GM12865 (cell line): Measurements from ENCODE around the gene CHST15.

Experiments
- DNase-seq: peaks from one replicate; pipeline ENCODE4 v3.0.0; 2010; ENCODE audit warnings: low read depth
- H3K4me3 ChIP-seq: 2 replicates; pipeline ENCODE4 v1.5.1; 2011; ENCODE audit warnings: mild to moderate bottlenecking, low read depth, low read length, control low read depth
- TF ChIP-seq, protein P1 (sequence below): IDR thresholded peaks from 2 replicates; pipeline ENCODE4 v1.5.1; 2011; ENCODE audit warnings: low read length, control low read depth, low read depth, inconsistent platforms; ENCODE audit not compliant: insufficient read depth; ENCODE audit errors: missing control alignments

CHST15 gene

DNA sequence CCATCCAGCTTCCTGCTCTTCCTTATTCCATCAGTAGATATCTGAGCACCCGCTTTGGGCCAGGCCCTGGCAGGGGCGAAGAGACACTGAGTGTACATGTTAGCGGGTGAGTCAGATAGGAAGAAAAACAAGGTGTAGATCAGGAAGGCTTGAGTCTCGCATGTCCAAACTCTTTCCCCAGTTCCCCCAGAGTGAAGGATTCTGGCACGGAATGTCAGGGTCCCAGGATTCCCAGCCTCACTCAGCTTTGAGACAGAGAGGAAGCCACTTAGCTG is 24.1 kb upstream of the CHST15 start:
- DNase-seq, result no peak
- TF ChIP-seq, protein P1, sequence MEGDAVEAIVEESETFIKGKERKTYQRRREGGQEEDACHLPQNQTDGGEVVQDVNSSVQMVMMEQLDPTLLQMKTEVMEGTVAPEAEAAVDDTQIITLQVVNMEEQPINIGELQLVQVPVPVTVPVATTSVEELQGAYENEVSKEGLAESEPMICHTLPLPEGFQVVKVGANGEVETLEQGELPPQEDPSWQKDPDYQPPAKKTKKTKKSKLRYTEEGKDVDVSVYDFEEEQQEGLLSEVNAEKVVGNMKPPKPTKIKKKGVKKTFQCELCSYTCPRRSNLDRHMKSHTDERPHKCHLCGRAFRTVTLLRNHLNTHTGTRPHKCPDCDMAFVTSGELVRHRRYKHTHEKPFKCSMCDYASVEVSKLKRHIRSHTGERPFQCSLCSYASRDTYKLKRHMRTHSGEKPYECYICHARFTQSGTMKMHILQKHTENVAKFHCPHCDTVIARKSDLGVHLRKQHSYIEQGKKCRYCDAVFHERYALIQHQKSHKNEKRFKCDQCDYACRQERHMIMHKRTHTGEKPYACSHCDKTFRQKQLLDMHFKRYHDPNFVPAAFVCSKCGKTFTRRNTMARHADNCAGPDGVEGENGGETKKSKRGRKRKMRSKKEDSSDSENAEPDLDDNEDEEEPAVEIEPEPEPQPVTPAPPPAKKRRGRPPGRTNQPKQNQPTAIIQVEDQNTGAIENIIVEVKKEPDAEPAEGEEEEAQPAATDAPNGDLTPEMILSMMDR, result no peak
- H3K4me3 ChIP-seq, result no peak overlapping the region

DNA sequence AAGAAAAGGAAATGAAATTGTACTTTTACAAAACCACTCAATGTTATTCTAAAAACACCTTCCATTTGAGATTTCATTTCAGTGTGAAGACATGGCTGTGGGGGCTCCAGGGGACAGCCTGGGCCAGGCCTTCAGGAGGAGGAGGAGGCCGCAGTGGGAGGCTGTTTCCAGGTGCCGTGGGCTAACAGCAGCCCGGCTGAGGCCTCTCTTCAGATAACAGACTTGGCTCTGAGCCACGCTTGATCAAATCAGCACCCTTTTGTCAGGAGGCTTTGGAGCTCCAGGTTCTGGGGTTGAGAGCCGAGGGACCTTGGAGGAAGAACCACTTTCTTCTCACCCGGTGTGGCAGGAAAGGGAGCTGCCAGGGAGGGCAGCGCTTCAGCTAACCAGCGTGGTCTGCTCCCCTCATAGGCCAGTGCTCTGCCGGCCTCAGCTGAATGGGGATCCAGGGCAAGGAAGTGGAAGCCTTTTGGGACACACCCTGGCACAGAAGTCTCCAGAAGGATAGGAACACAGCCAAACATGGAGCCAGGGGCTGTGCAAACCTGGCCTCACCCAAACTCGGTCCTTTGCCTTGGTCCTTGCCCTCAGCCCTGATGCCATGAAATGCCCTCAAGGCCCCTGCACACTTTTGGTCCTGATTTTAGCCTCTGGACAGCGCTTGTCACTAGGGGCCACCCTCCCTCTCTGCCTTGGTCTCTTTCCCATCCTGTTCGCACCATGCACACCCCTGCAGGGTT is 23.5 kb upstream of the CHST15 start:
- H3K4me3 ChIP-seq, result no peak overlapping the region
- TF ChIP-seq, protein P1, result no peak
- DNase-seq, result no peak

DNA sequence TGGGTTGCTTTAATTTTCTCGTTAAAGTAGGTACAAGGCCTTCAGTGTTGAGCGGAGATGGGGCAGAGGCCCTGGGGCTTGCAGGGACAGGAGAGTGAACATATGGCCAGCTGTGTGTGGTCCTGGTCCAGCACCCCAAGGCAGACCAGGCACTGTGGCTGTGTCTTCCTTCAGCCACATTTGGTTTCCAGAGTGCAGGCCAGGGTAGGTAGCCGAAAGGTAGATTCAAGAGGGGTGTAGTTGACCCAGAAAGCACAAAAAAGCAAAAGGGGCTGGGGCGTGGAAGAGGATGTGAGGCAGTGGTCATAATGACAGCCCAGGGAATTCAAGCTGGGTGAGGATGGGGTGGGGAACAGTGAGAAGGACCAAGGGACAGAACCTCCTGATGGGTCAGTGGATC is 21.3 kb upstream of the CHST15 start:
- no peak for DNase-seq
- TF ChIP-seq, protein P1, result no peak

DNA sequence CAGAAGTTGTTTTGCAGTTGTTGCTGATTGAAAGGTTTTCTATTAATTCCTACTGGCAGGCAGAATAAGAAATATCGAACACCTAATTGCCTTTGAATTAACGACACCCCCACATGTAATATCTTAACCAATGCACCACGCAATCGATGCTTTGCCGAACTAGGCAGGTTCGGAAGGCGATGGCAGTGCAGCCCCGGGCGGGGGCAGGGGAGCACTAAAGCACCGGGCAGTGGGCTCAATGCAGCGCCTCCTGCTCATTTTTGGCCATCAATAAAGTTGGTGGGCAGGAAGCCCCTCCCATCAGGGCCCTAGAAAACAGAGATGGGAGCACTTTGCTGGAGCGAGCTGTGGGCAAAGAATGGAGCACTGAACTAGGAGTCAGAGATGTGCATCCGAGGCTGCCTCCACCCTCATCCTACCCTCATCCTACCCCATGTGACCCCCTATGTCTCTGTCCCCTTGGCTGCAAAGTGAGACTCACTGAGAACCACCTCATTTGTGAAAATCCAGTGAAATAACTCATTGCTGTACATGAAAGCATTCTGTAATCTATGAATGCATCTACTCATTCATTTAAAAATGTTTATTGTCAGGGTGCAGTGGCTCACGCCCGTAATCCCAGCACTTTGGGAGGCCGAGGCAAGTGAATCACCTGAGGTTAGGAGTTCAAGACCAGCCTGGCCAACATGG is 19.6 kb upstream of the CHST15 start:
- no peak for DNase-seq
- TF ChIP-seq, protein P1, result no peak
- H3K4me3 ChIP-seq, result no peak overlapping the region

More for the DNA sequence above, 21.3 kb upstream of the CHST15 start:
- H3K4me3 ChIP-seq, result no peak overlapping the region

DNA sequence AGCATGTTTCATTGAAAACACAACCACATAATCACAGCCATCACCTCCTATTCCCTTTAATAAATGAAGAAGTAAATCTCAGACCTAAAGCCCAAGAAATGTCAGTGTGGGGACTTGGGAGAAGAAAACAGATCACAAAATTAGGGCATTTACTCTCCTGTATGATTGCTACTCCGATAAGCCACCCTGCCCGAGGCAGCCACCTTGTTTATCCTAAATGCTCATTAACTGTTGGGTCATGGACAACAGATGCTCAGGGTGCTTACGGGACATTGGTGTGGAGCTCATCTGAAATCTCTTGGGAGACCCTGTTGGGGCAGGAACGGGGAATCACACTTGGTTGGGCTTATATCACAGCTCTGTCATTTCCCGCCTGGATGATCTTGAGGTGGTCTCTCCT is 17.5 kb upstream of the CHST15 start:
- no peak for DNase-seq
- TF ChIP-seq, protein P1, result no peak
- no peak overlapping the region for H3K4me3 ChIP-seq

DNA sequence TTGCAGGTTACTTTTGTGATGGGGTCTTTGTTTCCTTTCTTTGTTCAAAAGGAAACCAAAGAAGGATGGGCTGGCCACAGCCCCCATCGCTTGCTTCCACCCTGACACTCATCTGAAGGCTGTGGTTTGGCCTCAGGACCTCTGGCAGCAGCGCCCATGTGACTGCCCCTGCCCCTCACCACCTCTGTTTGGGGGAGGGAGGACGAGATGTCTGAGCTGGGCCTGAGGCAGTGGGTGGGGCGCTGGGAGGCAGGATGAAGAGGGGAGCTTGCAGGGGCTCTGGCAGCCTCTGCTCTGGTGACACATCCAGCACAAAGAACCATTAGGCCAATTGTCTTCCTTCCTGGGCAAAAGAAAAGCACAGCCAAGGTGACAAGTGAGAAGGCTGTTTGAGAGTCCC is 15.9 kb upstream of the CHST15 start:
- TF ChIP-seq, protein P1, result no peak
- no peak overlapping the region for H3K4me3 ChIP-seq
- no peak for DNase-seq
